HepG2 (cell line): Measurements from ENCODE around the gene DUSP2. TPM values are rescaled to one million over a fixed set of nuclear protein-coding genes. Genes with fewer than 3 reads are reported as not detected.

ENCODE experiments used
- ATAC-seq: fragments of 200-7000 bp; cut with Tn5 transposase; 3 replicates; pipeline ENCODE4 v1.9.1; 2020; ENCODE audit warnings: mild to moderate bottlenecking, moderate library complexity
- BruUV-seq: library from RNA; stranded (reverse); fragments of 400-500 nt; replicated peaks from 2 replicates; lab custom pipeline; 2021; lab: Mats Ljungman, UMichigan
- CTCF ChIA-PET: fragments of 300-600 bp; formaldehyde crosslinking; extraction: SDS; loops from one replicate; lab custom pipeline; 2021; ENCODE audit warnings: low total read pairs, inconsistent platforms, low intra/inter-chr PET ratio; lab: Yijun Ruan, JAX
- POLR2A ChIA-PET: fragments of 350-600 bp; sonication (Branson Sonifier 250); formaldehyde crosslinking; loops from one replicate; lab custom pipeline; 2020; ENCODE audit warnings: antibody characterized with exemption, inconsistent platforms; lab: Yijun Ruan, JAX
- DNase-seq: peaks from one replicate; pipeline ENCODE4 v3.0.0-alpha.2; 2015; ENCODE audit warnings: low spot score
- FAIRE-seq: peaks from 3 replicates; lab custom pipeline; 2011; peaks lifted over from hg19 to GRCh38; lab: Jason Lieb, UNC
- H2AFZ ChIP-seq: one replicate; pipeline ENCODE4 v1.6.1; 2011; ENCODE audit warnings: low read length, inconsistent platforms
- H3K27ac ChIP-seq: fragments of 300-600 bp; 3 replicates; pipeline ENCODE4 v1.8.0; 2011; ENCODE audit warnings: mixed run types, mild to moderate bottlenecking, mixed read lengths, low read length, inconsistent platforms; ENCODE audit not compliant: insufficient read depth; ENCODE audit errors: extremely low read length
- H3K27me3 ChIP-seq, 2 experiments: fragments of 200-600 bp in 1 of 2; 2 replicates in 1 of 2; 3 replicates in 1 of 2; pipeline versions ENCODE4 v1.6.0 to v1.8.0; 2011; ENCODE audit warnings: low read length in 2 of 2, mild to moderate bottlenecking in 2 of 2, moderate library complexity in 2 of 2, inconsistent platforms in 1 of 2; ENCODE audit not compliant: insufficient read depth in 2 of 2, control insufficient read depth in 1 of 2
- H3K36me3 ChIP-seq, 2 experiments: fragments of 200-600 bp in 1 of 2; replicated peaks in 1 of 2; 2 replicates in 1 of 2; 3 replicates in 1 of 2; pipeline versions ENCODE4 v1.5.1 to v1.8.0; 2011; ENCODE audit warnings: low read length in 2 of 2, inconsistent platforms in 1 of 2; ENCODE audit not compliant: insufficient read depth in 2 of 2, control insufficient read depth in 1 of 2
- H3K4me1 ChIP-seq: 2 replicates; pipeline ENCODE4 v1.5.1; 2012; ENCODE audit warnings: low read length, inconsistent platforms; ENCODE audit not compliant: insufficient read depth
- H3K4me2 ChIP-seq: 2 replicates; pipeline ENCODE4 v1.6.0; 2011; ENCODE audit warnings: low read depth, low read length, inconsistent platforms
- H3K4me3 ChIP-seq, 3 experiments: fragments of 200-600 bp in 1 of 3; sonication (generic), shearing (Covaris generic) in 1 of 3; replicated peaks in 1 of 3; 2 replicates each; pipeline ENCODE4 v1.5.1; 2011 to 2016; ENCODE audit warnings: low read length in 3 of 3, inconsistent platforms in 2 of 3, low read depth in 2 of 3, mild to moderate bottlenecking in 2 of 3, control low read depth in 1 of 3, mixed read lengths in 1 of 3; ENCODE audit not compliant: insufficient read depth in 1 of 3
- H3K79me2 ChIP-seq: one replicate; pipeline ENCODE4 v1.6.1; 2011; ENCODE audit warnings: low read length, inconsistent platforms; ENCODE audit not compliant: insufficient read depth
- H3K9ac ChIP-seq: 2 replicates; pipeline ENCODE4 v1.6.0; 2011; ENCODE audit warnings: mild to moderate bottlenecking, low read depth, low read length, inconsistent platforms; ENCODE audit not compliant: insufficient read depth
- H3K9me3 ChIP-seq: 2 replicates; pipeline ENCODE4 v1.5.1; 2012; ENCODE audit warnings: mild to moderate bottlenecking, low read length
- H4K20me1 ChIP-seq: 2 replicates; pipeline ENCODE4 v1.6.0; 2011; ENCODE audit warnings: inconsistent platforms, mild to moderate bottlenecking, low read length, moderate library complexity; ENCODE audit not compliant: insufficient read depth
- GATAD1 ChIP-seq: IDR thresholded peaks from 2 replicates; pipeline ENCODE4 v1.6.1; 2016; ENCODE audit warnings: missing genetic modification reagents, missing compliant biosample characterization
- KMT2A ChIP-seq: sonication (generic); formaldehyde crosslinking; IDR thresholded peaks from 2 replicates; pipeline ENCODE4 v1.4.0; 2020; ENCODE audit warnings: missing genetic modification reagents
- NFYC ChIP-seq: IDR thresholded peaks from 2 replicates; pipeline ENCODE4 v1.6.1; 2016; ENCODE audit warnings: missing genetic modification reagents, missing compliant biosample characterization
- USF2 ChIP-seq, 2 experiments: sonication (generic) in 1 of 2; formaldehyde crosslinking in 1 of 2; IDR thresholded peaks; 2 replicates each; pipeline versions ENCODE4 v1.5.1 to v1.6.1; 2011 to 2020; ENCODE audit warnings: borderline replicate concordance in 1 of 2, low read depth in 1 of 2, low read length in 1 of 2, mild to moderate bottlenecking in 1 of 2, missing genetic modification reagents in 1 of 2, moderate library complexity in 1 of 2
- ZNF382 ChIP-seq: sonication (generic); formaldehyde crosslinking; IDR thresholded peaks from 2 replicates; pipeline ENCODE4 v1.5.0; 2020; ENCODE audit warnings: missing genetic modification reagents, mild to moderate bottlenecking, borderline replicate concordance
- ZNF407 ChIP-seq: sonication (generic); formaldehyde crosslinking; IDR thresholded peaks from one replicate; pipeline ENCODE4 v1.5.1; 2020; ENCODE audit warnings: mild to moderate bottlenecking, missing genetic modification reagents; ENCODE audit errors: not compliant biosample characterization
- WGBS: methylation state at CpG from one replicate; pipeline ENCODE4 v1.1.6; 2017; ENCODE audit warnings: low lambda C conversion rate; 5-methylcytosine and 5-hydroxymethylcytosine counted together
- in situ Hi-C: cut with HindIII; loops from 2 replicates; pipeline ENCODE4 v1.10.0; 2017; ENCODE audit warnings: low pct_unique_long_range_greater_than_20kb; ENCODE audit not compliant: extremely low pct_ligation_motif_present
- intact Hi-C: fragments of 100-400 bp; cut with micrococcal nuclease; formaldehyde crosslinking; loops from one replicate; pipeline ENCODE4 v1.10.0; 2022; ENCODE audit not compliant: unreplicated experiment
- polyA plus RNA-seq, 8 experiments: library from polyadenylated mRNA; depleted of rRNA in 3 of 8; stranded (reverse) in 7 of 8; unstranded in 1 of 8; fragments of >200 nt; fragmentation: Illumina TruSeq in 4 of 8; extraction: Trizol in 4 of 8; gene quantifications; 2 replicates each; pipeline versions ENCODE4 v1.2.1 to v1.2.3, GENCODE V29; 2011 to 2016; ENCODE audit warnings: low read depth in 4 of 8, missing spikeins in 1 of 8, mixed read lengths in 1 of 8; ENCODE audit not compliant: insufficient read depth in 1 of 8
- total RNA-seq, 5 experiments: library from RNA; depleted of rRNA; stranded (reverse); fragments of >200 nt; fragmentation: Illumina TruSeq; extraction: Trizol; gene quantifications; 2 replicates each; pipeline ENCODE4 v1.2.3, GENCODE V29; 2016; ENCODE audit warnings: low read depth in 1 of 5
- TF ChIP-seq, protein P1 (sequence below): sonication (generic); formaldehyde crosslinking; conservative IDR thresholded peaks from 2 replicates; pipeline ENCODE4 v1.8.1; 2023; ENCODE audit warnings: missing genetic modification reagents
- TF ChIP-seq, protein P2 (sequence below): sonication (generic); formaldehyde crosslinking; IDR thresholded peaks from 2 replicates; pipeline ENCODE4 v1.8.1; 2023; ENCODE audit warnings: missing genetic modification reagents, mild to moderate bottlenecking, borderline replicate concordance

The DUSP2 gene
- total and polyA plus RNA-seq, 2 of the 13 experiments (the other 11 are each of a cell fraction or from before 2014, with no cell fraction given): not detected

GRCh38 chr2:96138179-96139145 lies 6.8 kb downstream of the DUSP2 start, which contains the start of gene ASTL:
Gene ASTL (minus strand): TSS chr2:96138502. CDS start chr2:96138436, 66 bp downstream.
- POLR2A ChIA-PET: no interaction called here
- Histone ChIP-seq H3K9me3 (no peaks in the 10 kb centered on the region), H3K4me3 (no peak within 1 kb of the TSS), H3K9ac (no peak within 1 kb of the TSS), H4K20me1 (no peaks in the 10 kb centered on the region), H3K36me3 (no peaks in the 10 kb centered on the region), H3K4me1 (no peaks in the 10 kb centered on the region), H2AFZ (no peak within 1 kb of the TSS), H3K27me3 (peaks cover 20 to 62% of the 10 kb centered on the region in 2 experiments), H3K79me2 (no peaks in the 10 kb centered on the region), H3K4me2 (no peak within 1 kb of the TSS), H3K27ac (no peak within 1 kb of the TSS)
- 29% methylated on average over 17 of the region's 17 CpGs for WGBS
- no TSS peak for BruUV-seq
- peak; percentile 65 for FAIRE-seq
- ATAC-seq: peak; percentile 84
- intact Hi-C loops (loop anchor here (1.0 to 2.0 kb wide), 3 partner anchors 36 to 371 kb away; no protein-coding TSS in a partner anchor), in situ Hi-C loops (loop anchor here (25.0 kb wide), 1 partner anchor 374 kb away; the partner anchor contains the start of gene NEURL3)
- DNase-seq: peak; percentile 56
- CTCF ChIA-PET: interaction anchor here (0.7 to 2.7 kb wide), 3 partner anchors 36 to 372 kb away, joined by 3 to 33 read pairs (median 6); no protein-coding TSS in a partner anchor
- TF ChIP-seq, protein P1, sequence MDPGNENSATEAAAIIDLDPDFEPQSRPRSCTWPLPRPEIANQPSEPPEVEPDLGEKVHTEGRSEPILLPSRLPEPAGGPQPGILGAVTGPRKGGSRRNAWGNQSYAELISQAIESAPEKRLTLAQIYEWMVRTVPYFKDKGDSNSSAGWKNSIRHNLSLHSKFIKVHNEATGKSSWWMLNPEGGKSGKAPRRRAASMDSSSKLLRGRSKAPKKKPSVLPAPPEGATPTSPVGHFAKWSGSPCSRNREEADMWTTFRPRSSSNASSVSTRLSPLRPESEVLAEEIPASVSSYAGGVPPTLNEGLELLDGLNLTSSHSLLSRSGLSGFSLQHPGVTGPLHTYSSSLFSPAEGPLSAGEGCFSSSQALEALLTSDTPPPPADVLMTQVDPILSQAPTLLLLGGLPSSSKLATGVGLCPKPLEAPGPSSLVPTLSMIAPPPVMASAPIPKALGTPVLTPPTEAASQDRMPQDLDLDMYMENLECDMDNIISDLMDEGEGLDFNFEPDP: no peak
- TF ChIP-seq ZNF382 (CRISPR knock-in tag) (no peak), KMT2A (no peak), NFYC (CRISPR knock-in tag) (no peak), USF2 (IDR thresholded peaks at IDR 0.05; ENCODE audit: low read depth, low read length) (no peak), USF2 (CRISPR knock-in tag; IDR thresholded peaks at IDR 0.05; ENCODE audit: borderline replicate concordance) (no peak), ZNF407 (CRISPR knock-in tag) (no peak), GATAD1 (CRISPR knock-in tag) (no peak)
- TF ChIP-seq, protein P2, sequence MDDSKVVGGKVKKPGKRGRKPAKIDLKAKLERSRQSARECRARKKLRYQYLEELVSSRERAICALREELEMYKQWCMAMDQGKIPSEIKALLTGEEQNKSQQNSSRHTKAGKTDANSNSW: no peak
